Ishikawa (cell line): ENCODE data around the gene PFN2.

Source experiments
- CEBPB ChIP-seq: IDR thresholded peaks from 2 replicates; pipeline ENCODE4 v1.6.1; 2012
- CREB1 ChIP-seq: IDR thresholded peaks from 2 replicates; pipeline ENCODE4 v1.6.1; 2012; ENCODE audit warnings: low read depth
- EGR1 ChIP-seq: IDR thresholded peaks from 2 replicates; pipeline ENCODE4 v1.6.1; 2012
- EP300 ChIP-seq: IDR thresholded peaks from 2 replicates; pipeline ENCODE4 v1.6.1; 2012; ENCODE audit warnings: borderline replicate concordance
- FOXM1 ChIP-seq: IDR thresholded peaks from 2 replicates; pipeline ENCODE4 v1.6.1; 2012; ENCODE audit warnings: low read depth, borderline replicate concordance
- NFIC ChIP-seq: IDR thresholded peaks from 2 replicates; pipeline ENCODE4 v1.6.1; 2012
- RAD21 ChIP-seq: IDR thresholded peaks from 2 replicates; pipeline ENCODE4 v1.6.1; 2012; ENCODE audit warnings: low read depth
- TAF1 ChIP-seq: IDR thresholded peaks from 2 replicates; pipeline ENCODE4 v1.6.1; 2012; ENCODE audit warnings: low read depth, mild to moderate bottlenecking
- TCF12 ChIP-seq: IDR thresholded peaks from 2 replicates; pipeline ENCODE4 v1.6.1; 2012; ENCODE audit warnings: low read depth
- TEAD4 ChIP-seq: IDR thresholded peaks from 2 replicates; pipeline ENCODE4 v1.6.1; 2012
- USF1 ChIP-seq: IDR thresholded peaks from 2 replicates; pipeline ENCODE4 v1.6.1; 2012
- YY1 ChIP-seq: IDR thresholded peaks from 2 replicates; pipeline ENCODE4 v1.6.1; 2012; ENCODE audit warnings: low read depth
- ZBTB7A ChIP-seq: IDR thresholded peaks from 2 replicates; pipeline ENCODE4 v1.6.1; 2012; ENCODE audit warnings: low read depth
- TF ChIP-seq, protein P1 (sequence below): IDR thresholded peaks from 2 replicates; pipeline ENCODE4 v1.6.1; 2012
- TF ChIP-seq, protein P2 (sequence below): IDR thresholded peaks from 2 replicates; pipeline ENCODE4 v1.6.1; 2012; ENCODE audit warnings: low read depth, mild to moderate bottlenecking

PFN2 gene

GRCh38 chr3:150000641-150001040, 29.9 kb upstream of the PFN2 start:
- no peak for TF ChIP-seq EP300
- TF ChIP-seq CEBPB, result no peak
- TF ChIP-seq, protein P1, sequence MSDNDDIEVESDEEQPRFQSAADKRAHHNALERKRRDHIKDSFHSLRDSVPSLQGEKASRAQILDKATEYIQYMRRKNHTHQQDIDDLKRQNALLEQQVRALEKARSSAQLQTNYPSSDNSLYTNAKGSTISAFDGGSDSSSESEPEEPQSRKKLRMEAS, result no peak
- TF ChIP-seq TCF12, result no peak

GRCh38 chr3:149999421-149999820, 28.7 kb upstream of the PFN2 start:
- TF ChIP-seq TCF12 (no peak), EP300 (no peak), FOXM1 (no peak), TAF1 (no peak), NFIC (no peak), RAD21 (no peak), USF1 (no peak), EGR1 (no peak), YY1 (no peak)
- TF ChIP-seq, protein P1, result no peak

DNA sequence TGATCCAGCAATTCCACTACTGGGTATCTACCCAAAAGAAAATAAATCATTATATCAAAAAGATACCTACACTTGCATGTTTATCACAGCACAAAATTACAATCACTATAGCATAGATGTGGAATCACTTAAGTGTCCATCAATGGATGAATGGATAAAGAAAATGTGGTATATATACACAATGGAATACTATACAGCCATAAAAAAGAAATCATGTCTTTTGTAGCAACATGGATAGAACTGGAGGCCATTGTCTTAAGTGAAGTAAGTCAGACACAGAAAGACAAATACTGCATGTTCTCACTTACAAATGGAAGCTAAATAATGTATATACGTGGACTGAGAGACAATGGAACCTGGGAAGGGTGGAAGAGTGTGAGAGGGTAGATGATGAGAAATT, 28.3 kb upstream of the PFN2 start:
- TF ChIP-seq TEAD4 (no peak), TCF12 (no peak), CREB1 (no peak), FOXM1 (no peak), USF1 (no peak), TAF1 (no peak), EGR1 (no peak), NFIC (no peak), CEBPB (no peak), YY1 (no peak), EP300 (no peak), ZBTB7A (no peak), RAD21 (no peak)
- TF ChIP-seq, protein P2, sequence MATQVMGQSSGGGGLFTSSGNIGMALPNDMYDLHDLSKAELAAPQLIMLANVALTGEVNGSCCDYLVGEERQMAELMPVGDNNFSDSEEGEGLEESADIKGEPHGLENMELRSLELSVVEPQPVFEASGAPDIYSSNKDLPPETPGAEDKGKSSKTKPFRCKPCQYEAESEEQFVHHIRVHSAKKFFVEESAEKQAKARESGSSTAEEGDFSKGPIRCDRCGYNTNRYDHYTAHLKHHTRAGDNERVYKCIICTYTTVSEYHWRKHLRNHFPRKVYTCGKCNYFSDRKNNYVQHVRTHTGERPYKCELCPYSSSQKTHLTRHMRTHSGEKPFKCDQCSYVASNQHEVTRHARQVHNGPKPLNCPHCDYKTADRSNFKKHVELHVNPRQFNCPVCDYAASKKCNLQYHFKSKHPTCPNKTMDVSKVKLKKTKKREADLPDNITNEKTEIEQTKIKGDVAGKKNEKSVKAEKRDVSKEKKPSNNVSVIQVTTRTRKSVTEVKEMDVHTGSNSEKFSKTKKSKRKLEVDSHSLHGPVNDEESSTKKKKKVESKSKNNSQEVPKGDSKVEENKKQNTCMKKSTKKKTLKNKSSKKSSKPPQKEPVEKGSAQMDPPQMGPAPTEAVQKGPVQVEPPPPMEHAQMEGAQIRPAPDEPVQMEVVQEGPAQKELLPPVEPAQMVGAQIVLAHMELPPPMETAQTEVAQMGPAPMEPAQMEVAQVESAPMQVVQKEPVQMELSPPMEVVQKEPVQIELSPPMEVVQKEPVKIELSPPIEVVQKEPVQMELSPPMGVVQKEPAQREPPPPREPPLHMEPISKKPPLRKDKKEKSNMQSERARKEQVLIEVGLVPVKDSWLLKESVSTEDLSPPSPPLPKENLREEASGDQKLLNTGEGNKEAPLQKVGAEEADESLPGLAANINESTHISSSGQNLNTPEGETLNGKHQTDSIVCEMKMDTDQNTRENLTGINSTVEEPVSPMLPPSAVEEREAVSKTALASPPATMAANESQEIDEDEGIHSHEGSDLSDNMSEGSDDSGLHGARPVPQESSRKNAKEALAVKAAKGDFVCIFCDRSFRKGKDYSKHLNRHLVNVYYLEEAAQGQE, result no peak
- TF ChIP-seq, protein P1, result no peak

DNA sequence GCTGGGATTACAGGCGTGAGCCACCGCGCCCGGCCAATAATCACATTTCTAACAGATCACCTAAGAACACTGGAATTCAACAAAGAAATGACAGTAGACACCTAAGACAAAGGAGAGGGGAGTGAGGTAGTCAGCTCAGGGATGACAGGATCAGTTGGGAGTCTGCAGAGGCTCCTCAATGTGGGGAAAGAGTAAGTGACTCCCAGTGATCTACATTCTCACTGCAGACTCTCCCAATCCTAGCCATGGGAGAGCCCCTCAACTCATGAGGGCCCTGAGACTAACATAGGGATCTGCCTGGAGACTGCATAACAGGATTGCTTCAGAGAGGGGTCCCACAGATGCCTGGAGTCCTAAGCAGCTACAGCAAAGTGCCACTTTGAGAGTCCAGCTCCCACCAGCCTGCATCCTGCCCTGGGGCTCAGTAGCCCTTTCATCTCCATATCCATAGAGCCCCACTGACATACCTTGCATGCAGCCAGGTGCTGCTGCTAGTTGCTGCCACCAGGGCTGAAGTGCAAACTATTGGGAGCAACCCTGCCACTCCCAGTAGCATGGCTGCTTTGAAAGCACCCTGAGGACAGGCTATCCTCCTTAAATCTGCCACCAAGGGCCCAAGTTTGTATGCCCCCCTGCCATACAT, 21.8 kb upstream of the PFN2 start:
- no peak for TF ChIP-seq USF1
- TF ChIP-seq, protein P2, result no peak
- no peak for TF ChIP-seq EGR1

DNA sequence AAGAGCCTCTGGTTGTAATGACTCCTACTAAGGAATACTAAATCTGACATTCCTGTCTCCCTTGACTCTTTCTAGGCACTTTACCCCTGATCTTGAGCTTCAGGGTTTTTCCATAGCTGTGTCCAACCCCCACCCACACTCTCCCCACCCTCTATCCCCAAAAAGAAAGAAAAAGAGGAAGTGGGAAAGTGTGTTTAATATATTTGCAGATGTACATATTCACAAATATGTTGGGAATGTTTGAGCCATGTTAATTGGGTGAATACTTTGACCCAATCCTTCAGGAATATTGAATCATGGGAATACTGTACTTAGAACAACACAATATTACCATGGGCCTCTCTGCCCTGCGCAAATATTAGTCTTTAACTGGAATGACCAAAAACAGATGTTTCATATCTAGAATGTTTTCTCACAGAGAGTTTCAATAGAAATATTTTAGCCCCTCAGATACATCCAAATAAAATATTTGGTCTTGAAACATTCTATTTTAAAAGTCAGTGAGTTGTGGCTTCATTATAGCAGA, 19.8 kb upstream of the PFN2 start:
- TF ChIP-seq NFIC (no peak), CREB1 (no peak)

DNA sequence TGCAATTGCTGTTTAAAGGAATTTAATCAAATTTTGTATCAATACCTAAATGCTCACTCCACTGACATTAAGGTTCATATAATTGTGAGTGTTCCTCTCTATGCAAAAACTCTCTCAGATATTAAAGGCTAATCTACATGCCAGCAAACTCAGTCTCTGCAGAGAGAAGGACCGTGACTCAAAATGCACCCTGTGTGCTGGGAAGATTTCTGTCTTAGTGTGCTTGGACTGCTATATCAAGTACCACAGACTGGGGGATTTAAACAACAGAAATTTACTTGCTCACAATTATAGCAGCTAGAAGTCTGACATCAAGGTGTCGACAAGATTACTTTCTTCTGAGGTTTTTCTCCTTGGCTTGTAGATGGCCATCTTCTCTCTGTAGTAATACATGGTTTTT, 18.6 kb upstream of the PFN2 start:
- TF ChIP-seq FOXM1, result no peak
- TF ChIP-seq, protein P2, result no peak
